Liver (tissue), 9 donors: ENCODE data around the gene ASPHD2. TPM values are rescaled to one million over a fixed set of nuclear protein-coding genes. Genes with fewer than 3 reads are reported as not detected.

Experiments used
- DNase-seq: peaks from one replicate; pipeline ENCODE4 v3.0.0-alpha.2; 2017; ENCODE audit warnings: low spot score
- H3K27ac ChIP-seq, 2 donors: one replicate each; pipeline ENCODE4 v1.7.0; 2013; ENCODE audit warnings: inconsistent platforms in 2 of 2, low read length in 2 of 2, control low read depth in 1 of 2, low read depth in 1 of 2, mild to moderate bottlenecking in 1 of 2
- H3K27me3 ChIP-seq, 4 donors: one replicate each; pipeline versions ENCODE4 v1.6.1 to v1.7.0; 2013; ENCODE audit warnings: low read length in 3 of 4, inconsistent platforms in 1 of 4, mild to moderate bottlenecking in 1 of 4, moderate library complexity in 1 of 4; ENCODE audit not compliant: control insufficient read depth in 4 of 4, insufficient read depth in 4 of 4
- H3K36me3 ChIP-seq, 4 donors: one replicate each; pipeline versions ENCODE4 v1.6.1 to v1.7.0; 2013; ENCODE audit warnings: low read length in 3 of 4, mild to moderate bottlenecking in 3 of 4, low read depth in 1 of 4, moderate library complexity in 1 of 4; ENCODE audit not compliant: control insufficient read depth in 4 of 4, insufficient read depth in 3 of 4
- H3K4me1 ChIP-seq, 4 donors: one replicate each; pipeline versions ENCODE4 v1.6.1 to v1.7.0; 2013; ENCODE audit warnings: low read length in 3 of 4, mild to moderate bottlenecking in 3 of 4, moderate library complexity in 1 of 4; ENCODE audit not compliant: control insufficient read depth in 4 of 4, insufficient read depth in 4 of 4
- H3K4me3 ChIP-seq, 3 donors: one replicate each; pipeline versions ENCODE4 v1.6.1 to v1.7.0; 2013; ENCODE audit warnings: low read length in 3 of 3, control low read depth in 1 of 3, low read depth in 1 of 3, mild to moderate bottlenecking in 1 of 3
- H3K9ac ChIP-seq, 2 donors: one replicate each; pipeline ENCODE4 v1.7.0; 2013; ENCODE audit warnings: low read length in 2 of 2, mild to moderate bottlenecking in 2 of 2, moderate library complexity in 2 of 2, control low read depth in 1 of 2, low read depth in 1 of 2
- H3K9me3 ChIP-seq, 4 donors: one replicate each; pipeline versions ENCODE4 v1.6.1 to v1.7.0; 2013; ENCODE audit warnings: low read length in 3 of 4; ENCODE audit not compliant: control insufficient read depth in 4 of 4
- ATF3 ChIP-seq: IDR thresholded peaks from 2 replicates; pipeline ENCODE4 v1.6.1; 2016; ENCODE audit warnings: antibody characterized with exemption
- EGR1 ChIP-seq, 2 donors: IDR thresholded peaks; 2 replicates each; pipeline ENCODE4 v1.6.1; 2016 to 2018; ENCODE audit warnings: antibody characterized with exemption in 2 of 2, low read depth in 2 of 2
- FOXA1 ChIP-seq: IDR thresholded peaks from 2 replicates; pipeline ENCODE4 v1.6.1; 2016; ENCODE audit warnings: antibody characterized with exemption
- FOXA2 ChIP-seq: IDR thresholded peaks from 2 replicates; pipeline ENCODE4 v1.6.1; 2016; ENCODE audit warnings: antibody characterized with exemption
- GABPA ChIP-seq, 2 donors: IDR thresholded peaks in 1 of 2; conservative IDR thresholded peaks in 1 of 2; 2 replicates each; pipeline ENCODE4 v1.6.1; 2016; ENCODE audit warnings: antibody characterized with exemption in 2 of 2, mild to moderate bottlenecking in 1 of 2, moderate library complexity in 1 of 2
- HNF4A ChIP-seq, 2 donors: conservative IDR thresholded peaks; 2 replicates each; pipeline ENCODE4 v1.6.1; 2016; ENCODE audit warnings: antibody characterized with exemption in 2 of 2, mild to moderate bottlenecking in 2 of 2
- HNF4G ChIP-seq: IDR thresholded peaks from 2 replicates; pipeline ENCODE4 v1.6.1; 2016; ENCODE audit warnings: antibody characterized with exemption
- JUND ChIP-seq, 2 donors: IDR thresholded peaks; 2 replicates each; pipeline ENCODE4 v1.6.1; 2016; ENCODE audit warnings: antibody characterized with exemption in 2 of 2
- NR2F2 ChIP-seq: IDR thresholded peaks from 2 replicates; pipeline ENCODE4 v1.6.1; 2016; ENCODE audit warnings: antibody characterized with exemption
- RAD21 ChIP-seq, 2 donors: IDR thresholded peaks; 2 replicates each; pipeline ENCODE4 v1.6.1; 2016; ENCODE audit warnings: antibody characterized with exemption in 2 of 2, mild to moderate bottlenecking in 2 of 2
- REST ChIP-seq: IDR thresholded peaks from 2 replicates; pipeline ENCODE4 v1.6.1; 2016; ENCODE audit warnings: antibody characterized with exemption, mild to moderate bottlenecking
- RXRA ChIP-seq, 2 donors: IDR thresholded peaks; 2 replicates each; pipeline ENCODE4 v1.6.1; 2017 to 2018; ENCODE audit warnings: antibody characterized with exemption in 2 of 2, mild to moderate bottlenecking in 1 of 2
- SP1 ChIP-seq: IDR thresholded peaks from 2 replicates; pipeline ENCODE4 v1.6.1; 2018; ENCODE audit warnings: antibody characterized with exemption, mild to moderate bottlenecking
- TAF1 ChIP-seq: conservative IDR thresholded peaks from 2 replicates; pipeline ENCODE4 v1.6.1; 2016; ENCODE audit warnings: antibody characterized with exemption, mild to moderate bottlenecking
- YY1 ChIP-seq: IDR thresholded peaks from 2 replicates; pipeline ENCODE4 v1.6.1; 2016; ENCODE audit warnings: antibody characterized with exemption, mild to moderate bottlenecking
- ZBTB33 ChIP-seq: IDR thresholded peaks from 2 replicates; pipeline ENCODE4 v1.6.1; 2016; ENCODE audit warnings: antibody characterized with exemption
- WGBS: extraction: QIAGEN DNeasy Blood & Tissue Kit; methylation state at CpG from one replicate; pipeline ENCODE4 v1.1.7; 2013; 5-methylcytosine and 5-hydroxymethylcytosine counted together
- polyA plus RNA-seq, 2 donors: library from polyadenylated mRNA; stranded (reverse) in 1 of 2; unstranded in 1 of 2; fragments of 200-250 nt in 1 of 2; fragments of >200 nt in 1 of 2; fragmentation: Nextera tagmentation in 1 of 2; extraction: Ambion mirVana in 1 of 2; gene quantifications; one replicate each; pipeline versions ENCODE4 v1.2.1 to v1.2.3, GENCODE V29; 2013 to 2015
- total RNA-seq, 2 donors: library from RNA; depleted of rRNA; stranded (reverse); fragments of >200 nt; gene quantifications; one replicate each; pipeline ENCODE4 v1.2.3, GENCODE V29; 2014
- TF ChIP-seq, protein P1 (sequence below): IDR thresholded peaks from 2 replicates; pipeline ENCODE4 v1.6.1; 2016; ENCODE audit warnings: antibody characterized with exemption
- TF ChIP-seq, protein P2 (sequence below): fragments of 150-350 bp; IDR thresholded peaks from 2 replicates; pipeline ENCODE4 v1.5.1; 2017; ENCODE audit warnings: improper control_type of control experiment, low read depth, low read length; ENCODE audit not compliant: missing input control
- donor health status: healthy.
- donor health status: healthy.
- donor health status: healthy.
- donor health status: healthy.
- donor health status: healthy.

Gene ASPHD2
- total and polyA plus RNA-seq, 4 donors = 0.12 to 0.47 (median 0.18) TPM

- WGBS = 71% methylated on average over 3 of the region's 3 CpGs
- Histone ChIP-seq H3K9me3 (no peaks in the 10 kb centered on the region), H3K27me3 (peaks cover 0 to 6% (median 1%) of the 10 kb centered on the region in 4 donors), H3K27ac (no peak overlapping the region), H3K4me3 (no peak overlapping the region), H3K4me1 (no peaks in the 10 kb centered on the region), H3K36me3 (no peaks in the 10 kb centered on the region), H3K9ac (no peak overlapping the region)
- no peak for TF ChIP-seq SP1
- no peak for DNase-seq
Measured at GRCh38 chr22:26389125-26389524, 39.9 kb upstream of the ASPHD2 start.

- H3K36me3 ChIP-seq = no peaks in the 10 kb centered on the region
- no peaks in the 10 kb centered on the region for H3K4me1 ChIP-seq
- H3K4me3 ChIP-seq = no peak overlapping the region
- WGBS = 95% methylated on average over 1 of the region's 1 CpG
- H3K9ac ChIP-seq = no peak overlapping the region
- H3K27ac ChIP-seq = no peak overlapping the region
- peaks cover 0 to 6% (median 1%) of the 10 kb centered on the region in 4 donors for H3K27me3 ChIP-seq
- no peak for DNase-seq
- no peaks in the 10 kb centered on the region for H3K9me3 ChIP-seq
- no peak for TF ChIP-seq GABPA (IDR thresholded peaks at IDR 0.05 in 1 of 2, conservative IDR thresholded peaks at IDR 0.05 in 1 of 2)
- no peak for TF ChIP-seq TAF1
- TF ChIP-seq FOXA1 = no peak
- TF ChIP-seq, protein P1, sequence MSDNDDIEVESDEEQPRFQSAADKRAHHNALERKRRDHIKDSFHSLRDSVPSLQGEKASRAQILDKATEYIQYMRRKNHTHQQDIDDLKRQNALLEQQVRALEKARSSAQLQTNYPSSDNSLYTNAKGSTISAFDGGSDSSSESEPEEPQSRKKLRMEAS = no peak
- TF ChIP-seq ZBTB33 = no peak
- TF ChIP-seq NR2F2 = no peak
- TF ChIP-seq EGR1 (IDR thresholded peaks at IDR 0.05; ENCODE audit: low read depth in 2 of 2) = no peak
- TF ChIP-seq FOXA2 = no peak
- no peak for TF ChIP-seq ATF3
- TF ChIP-seq HNF4A (conservative IDR thresholded peaks at IDR 0.05) = no peak
- TF ChIP-seq HNF4G = no peak
- no peak for TF ChIP-seq JUND (IDR thresholded peaks at IDR 0.05)
- no peak for TF ChIP-seq RXRA (IDR thresholded peaks at IDR 0.05)
- TF ChIP-seq, protein P2, sequence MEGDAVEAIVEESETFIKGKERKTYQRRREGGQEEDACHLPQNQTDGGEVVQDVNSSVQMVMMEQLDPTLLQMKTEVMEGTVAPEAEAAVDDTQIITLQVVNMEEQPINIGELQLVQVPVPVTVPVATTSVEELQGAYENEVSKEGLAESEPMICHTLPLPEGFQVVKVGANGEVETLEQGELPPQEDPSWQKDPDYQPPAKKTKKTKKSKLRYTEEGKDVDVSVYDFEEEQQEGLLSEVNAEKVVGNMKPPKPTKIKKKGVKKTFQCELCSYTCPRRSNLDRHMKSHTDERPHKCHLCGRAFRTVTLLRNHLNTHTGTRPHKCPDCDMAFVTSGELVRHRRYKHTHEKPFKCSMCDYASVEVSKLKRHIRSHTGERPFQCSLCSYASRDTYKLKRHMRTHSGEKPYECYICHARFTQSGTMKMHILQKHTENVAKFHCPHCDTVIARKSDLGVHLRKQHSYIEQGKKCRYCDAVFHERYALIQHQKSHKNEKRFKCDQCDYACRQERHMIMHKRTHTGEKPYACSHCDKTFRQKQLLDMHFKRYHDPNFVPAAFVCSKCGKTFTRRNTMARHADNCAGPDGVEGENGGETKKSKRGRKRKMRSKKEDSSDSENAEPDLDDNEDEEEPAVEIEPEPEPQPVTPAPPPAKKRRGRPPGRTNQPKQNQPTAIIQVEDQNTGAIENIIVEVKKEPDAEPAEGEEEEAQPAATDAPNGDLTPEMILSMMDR = no peak
- no peak for TF ChIP-seq REST
- no peak for TF ChIP-seq RAD21 (IDR thresholded peaks at IDR 0.05)
- TF ChIP-seq SP1 = no peak
- no peak for TF ChIP-seq YY1
Measured at GRCh38 chr22:26391091-26391490, 38.0 kb upstream of the ASPHD2 start.
